SK-N-SH treated with all-trans-retinoic acid at 6 μM for 48 hours (cell line): ENCODE results near the gene HINT3.

Source experiments
- ATAC-seq: fragments of 200-7000 bp; cut with Tn5 transposase; 3 replicates; pipeline ENCODE4 v1.9.1; 2020; ENCODE audit warnings: mild to moderate bottlenecking, moderate library complexity
- ARNTL ChIP-seq: fragments of 450-650 bp; formaldehyde crosslinking; IDR thresholded peaks from 2 replicates; pipeline ENCODE4 v1.5.0; 2020; ENCODE audit warnings: low read depth, mild to moderate bottlenecking, moderate library complexity, borderline replicate concordance
- BACH2 ChIP-seq: fragments of 250-450 bp; sonication (Bioruptor Pico); IDR thresholded peaks from 2 replicates; pipeline ENCODE4 v1.9.0; 2021; ENCODE audit warnings: mild to moderate bottlenecking, borderline replicate concordance
- CREB5 ChIP-seq: fragments of 250-450 bp; sonication (Bioruptor Pico); IDR thresholded peaks from 2 replicates; pipeline ENCODE4 v1.5.1; 2020; ENCODE audit warnings: low read depth, mild to moderate bottlenecking, moderate library complexity
- CSDC2 ChIP-seq: fragments of 250-450 bp; sonication (Bioruptor Pico); IDR thresholded peaks from 2 replicates; pipeline ENCODE4 v1.5.0; 2020; ENCODE audit warnings: mild to moderate bottlenecking, moderate library complexity
- CSRNP3 ChIP-seq: fragments of 250-450 bp; sonication (Bioruptor Pico); IDR thresholded peaks from 2 replicates; pipeline ENCODE4 v1.5.1; 2021; ENCODE audit warnings: mild to moderate bottlenecking, moderate library complexity
- ESRRG ChIP-seq: fragments of 250-450 bp; sonication (Bioruptor Pico); IDR thresholded peaks from 2 replicates; pipeline ENCODE4 v1.6.1; 2021; ENCODE audit warnings: mild to moderate bottlenecking
- GLIS3 ChIP-seq: fragments of 250-450 bp; sonication (Bioruptor Pico); IDR thresholded peaks from 2 replicates; pipeline ENCODE4 v1.5.0; 2020; ENCODE audit warnings: mild to moderate bottlenecking, moderate library complexity
- ISL1 ChIP-seq: fragments of 250-450 bp; sonication (Bioruptor Pico); IDR thresholded peaks from 2 replicates; pipeline ENCODE4 v2.1.2; 2022; ENCODE audit warnings: mild to moderate bottlenecking, moderate library complexity
- OSR1 ChIP-seq: fragments of 250-450 bp; sonication (Bioruptor Pico); IDR thresholded peaks from 2 replicates; pipeline ENCODE4 v1.8.0; 2022; ENCODE audit warnings: moderate library complexity, mild to moderate bottlenecking, inconsistent platforms
- PATZ1 ChIP-seq: fragments of 250-450 bp; sonication (Bioruptor Pico); IDR thresholded peaks from 2 replicates; pipeline ENCODE4 v1.8.0; 2020; ENCODE audit warnings: mild to moderate bottlenecking, moderate library complexity, borderline replicate concordance
- POU6F1 ChIP-seq: fragments of 250-450 bp; sonication (Bioruptor Pico); IDR thresholded peaks from 2 replicates; pipeline ENCODE4 v1.8.0; 2021; ENCODE audit warnings: low read depth, mild to moderate bottlenecking, moderate library complexity, borderline replicate concordance
- PPARA ChIP-seq: fragments of 250-450 bp; sonication (Bioruptor Pico); IDR thresholded peaks from 2 replicates; pipeline ENCODE4 v1.5.0; 2020; ENCODE audit warnings: mild to moderate bottlenecking, borderline replicate concordance
- RARB ChIP-seq: fragments of 250-450 bp; sonication (Bioruptor Pico); IDR thresholded peaks from 2 replicates; pipeline ENCODE4 v1.8.0; 2021; ENCODE audit warnings: mild to moderate bottlenecking, moderate library complexity
- SNAI2 ChIP-seq: fragments of 250-450 bp; sonication (Bioruptor Pico); IDR thresholded peaks from 2 replicates; pipeline ENCODE4 v1.5.0; 2020; ENCODE audit warnings: mild to moderate bottlenecking, moderate library complexity
- TCF4 ChIP-seq: fragments of 250-450 bp; sonication (Bioruptor Pico); IDR thresholded peaks from 2 replicates; pipeline ENCODE4 v1.8.0; 2021; ENCODE audit warnings: mild to moderate bottlenecking, moderate library complexity, borderline replicate concordance
- ZC3H10 ChIP-seq: fragments of 250-450 bp; sonication (Bioruptor Pico); IDR thresholded peaks from 2 replicates; pipeline ENCODE4 v1.5.1; 2021; ENCODE audit warnings: mild to moderate bottlenecking, moderate library complexity
- ZFP30 ChIP-seq: fragments of 450-650 bp; formaldehyde crosslinking; IDR thresholded peaks from 2 replicates; pipeline ENCODE4 v1.5.0; 2022; ENCODE audit warnings: mild to moderate bottlenecking, moderate library complexity
- ZNF70 ChIP-seq: fragments of 450-650 bp; formaldehyde crosslinking; IDR thresholded peaks from 2 replicates; pipeline ENCODE4 v1.5.0; 2020; ENCODE audit warnings: mild to moderate bottlenecking, moderate library complexity
- ZNF8 ChIP-seq: fragments of 450-650 bp; formaldehyde crosslinking; IDR thresholded peaks from 2 replicates; pipeline ENCODE4 v1.5.0; 2020; ENCODE audit warnings: mild to moderate bottlenecking, moderate library complexity
- TF ChIP-seq, protein P1 (sequence below): fragments of 250-450 bp; sonication (Bioruptor Pico); IDR thresholded peaks from 2 replicates; pipeline ENCODE4 v1.5.0; 2020; ENCODE audit warnings: mild to moderate bottlenecking, moderate library complexity

HINT3 gene

GRCh38 chr6:125955973-125956372 is 597 bp upstream of the HINT3 start:
- ATAC-seq: no peak
- TF ChIP-seq BACH2 (CRISPR knock-in tag) (no peak), RARB (no peak), SNAI2 (CRISPR knock-in tag) (no peak), POU6F1 (no peak), ARNTL (CRISPR knock-in tag) (no peak), ISL1 (CRISPR knock-in tag) (no peak), PATZ1 (CRISPR knock-in tag) (no peak), PPARA (CRISPR knock-in tag) (no peak), ZFP30 (CRISPR knock-in tag) (no peak)
- TF ChIP-seq, protein P1, sequence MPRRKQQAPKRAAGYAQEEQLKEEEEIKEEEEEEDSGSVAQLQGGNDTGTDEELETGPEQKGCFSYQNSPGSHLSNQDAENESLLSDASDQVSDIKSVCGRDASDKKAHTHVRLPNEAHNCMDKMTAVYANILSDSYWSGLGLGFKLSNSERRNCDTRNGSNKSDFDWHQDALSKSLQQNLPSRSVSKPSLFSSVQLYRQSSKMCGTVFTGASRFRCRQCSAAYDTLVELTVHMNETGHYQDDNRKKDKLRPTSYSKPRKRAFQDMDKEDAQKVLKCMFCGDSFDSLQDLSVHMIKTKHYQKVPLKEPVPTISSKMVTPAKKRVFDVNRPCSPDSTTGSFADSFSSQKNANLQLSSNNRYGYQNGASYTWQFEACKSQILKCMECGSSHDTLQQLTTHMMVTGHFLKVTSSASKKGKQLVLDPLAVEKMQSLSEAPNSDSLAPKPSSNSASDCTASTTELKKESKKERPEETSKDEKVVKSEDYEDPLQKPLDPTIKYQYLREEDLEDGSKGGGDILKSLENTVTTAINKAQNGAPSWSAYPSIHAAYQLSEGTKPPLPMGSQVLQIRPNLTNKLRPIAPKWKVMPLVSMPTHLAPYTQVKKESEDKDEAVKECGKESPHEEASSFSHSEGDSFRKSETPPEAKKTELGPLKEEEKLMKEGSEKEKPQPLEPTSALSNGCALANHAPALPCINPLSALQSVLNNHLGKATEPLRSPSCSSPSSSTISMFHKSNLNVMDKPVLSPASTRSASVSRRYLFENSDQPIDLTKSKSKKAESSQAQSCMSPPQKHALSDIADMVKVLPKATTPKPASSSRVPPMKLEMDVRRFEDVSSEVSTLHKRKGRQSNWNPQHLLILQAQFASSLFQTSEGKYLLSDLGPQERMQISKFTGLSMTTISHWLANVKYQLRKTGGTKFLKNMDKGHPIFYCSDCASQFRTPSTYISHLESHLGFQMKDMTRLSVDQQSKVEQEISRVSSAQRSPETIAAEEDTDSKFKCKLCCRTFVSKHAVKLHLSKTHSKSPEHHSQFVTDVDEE (CRISPR knock-in tag): no peak

- no peak for TF ChIP-seq ESRRG
- no peak for TF ChIP-seq ZFP30 (CRISPR knock-in tag)
- TF ChIP-seq ZNF70 (CRISPR knock-in tag): no peak
- no peak for TF ChIP-seq ZC3H10 (CRISPR knock-in tag)
- no peak for TF ChIP-seq TCF4 (CRISPR knock-in tag)
- no peak for TF ChIP-seq PPARA (CRISPR knock-in tag)
- TF ChIP-seq, protein P1 (CRISPR knock-in tag): no peak
- no peak for TF ChIP-seq SNAI2 (CRISPR knock-in tag)
- no peak for TF ChIP-seq ISL1 (CRISPR knock-in tag)
- TF ChIP-seq ZNF8 (CRISPR knock-in tag): no peak
- no peak for TF ChIP-seq RARB
- no peak for TF ChIP-seq GLIS3 (CRISPR knock-in tag)
- no peak for TF ChIP-seq BACH2 (CRISPR knock-in tag)
- TF ChIP-seq CSDC2 (CRISPR knock-in tag): no peak
- no peak for TF ChIP-seq CSRNP3
- ATAC-seq: no peak
Measured at GRCh38 chr6:125957391-125957693, 772 bp downstream of the HINT3 start.

GRCh38 chr6:125957845-125958244 is 1.3 kb downstream of the HINT3 start:
- ATAC-seq: no peak
- TF ChIP-seq, protein P1 (CRISPR knock-in tag): no peak
- TF ChIP-seq CREB5: no peak
- TF ChIP-seq GLIS3 (CRISPR knock-in tag): no peak
- TF ChIP-seq TCF4 (CRISPR knock-in tag): no peak
- no peak for TF ChIP-seq ZNF8 (CRISPR knock-in tag)
- no peak for TF ChIP-seq CSRNP3
- no peak for TF ChIP-seq CSDC2 (CRISPR knock-in tag)
- no peak for TF ChIP-seq ZFP30 (CRISPR knock-in tag)
- TF ChIP-seq OSR1 (CRISPR knock-in tag): no peak
- TF ChIP-seq ZNF70 (CRISPR knock-in tag): no peak
